Ovary (tissue), 3 donors: Measurements from ENCODE around the gene ZNF217.
"Not testable (repeated sequence)": the region's sequence is repeated elsewhere in the genome, so short reads cannot be mapped to it uniquely, and the experiment has no call there.

Experiments used
- CTCF ChIP-seq, 3 donors: fragments of 450-650 bp in 2 of 3; fragments of 200-600 bp in 1 of 3; IDR thresholded peaks; one replicate each; pipeline versions ENCODE4 v1.5.1 to v1.8.0; 2016 to 2022; ENCODE audit warnings: antibody characterized with exemption in 3 of 3, mild to moderate bottlenecking in 1 of 3
- POLR2A ChIP-seq: fragments of 450-650 bp; IDR thresholded peaks from one replicate; pipeline ENCODE4 v1.6.1; 2017; ENCODE audit warnings: antibody characterized with exemption, mild to moderate bottlenecking, moderate library complexity
- donor health status: DM: no; HTN: no; CAD: no.

GRCh38 chr20:53590608-53591007 is 3.0 kb downstream of the ZNF217 start:
- not testable (repeated sequence) for TF ChIP-seq CTCF (IDR thresholded peaks at IDR 0.05); POLR2A
